Calu3 (cell line): ENCODE data around the gene GLYR1. TPM values are rescaled to one million over a fixed set of nuclear protein-coding genes. Genes with fewer than 3 reads are reported as not detected.

Experiments
- BruUV-seq: library from RNA; stranded (reverse); fragments of 400-500 nt; replicated peaks from 2 replicates; lab custom pipeline; 2021; lab: Mats Ljungman, UMichigan
- CTCF ChIA-PET: fragments of 300-600 bp; sonication (Branson Sonifier 250); formaldehyde crosslinking; loops from one replicate; lab custom pipeline; 2022; ENCODE audit warnings: antibody characterized with exemption; lab: Charles Lee
- DNase-seq: peaks from one replicate; pipeline ENCODE4 v3.0.0; 2022
- H3K27ac Mint-ChIP-seq: one replicate; pipeline ENCODE4 v1.8.0; 2022; ENCODE audit warnings: mixed read lengths; ENCODE audit not compliant: unreplicated experiment
- H3K27me3 Mint-ChIP-seq: one replicate; pipeline ENCODE4 v1.8.0; 2022; ENCODE audit warnings: mixed read lengths; ENCODE audit not compliant: unreplicated experiment
- H3K36me3 Mint-ChIP-seq: one replicate; pipeline ENCODE4 v1.8.0; 2022; ENCODE audit warnings: mild to moderate bottlenecking, moderate library complexity, mixed read lengths; ENCODE audit not compliant: insufficient read depth, unreplicated experiment
- H3K4me1 Mint-ChIP-seq: one replicate; pipeline ENCODE4 v1.8.0; 2022; ENCODE audit warnings: mild to moderate bottlenecking, low read depth, mixed read lengths; ENCODE audit not compliant: unreplicated experiment
- H3K4me3 Mint-ChIP-seq: one replicate; pipeline ENCODE4 v1.8.0; 2022; ENCODE audit warnings: mild to moderate bottlenecking, low read depth, moderate library complexity, mixed read lengths; ENCODE audit not compliant: unreplicated experiment
- H3K9me3 Mint-ChIP-seq: one replicate; pipeline ENCODE4 v1.8.0; 2022; ENCODE audit warnings: low read depth, mixed read lengths; ENCODE audit not compliant: unreplicated experiment
- intact Hi-C: fragments of 100-400 bp; cut with micrococcal nuclease; formaldehyde crosslinking; loops from one replicate; pipeline ENCODE4 v1.10.0; 2022; ENCODE audit not compliant: unreplicated experiment
- total RNA-seq: library from RNA; stranded (reverse); gene quantifications from 2 replicates; pipeline ENCODE4 v1.2.3, GENCODE V29; 2022
- TF ChIP-seq, protein P1 (sequence below): fragments of 200-600 bp; IDR thresholded peaks from one replicate; pipeline ENCODE4 v1.8.0; 2022; ENCODE audit warnings: antibody characterized with exemption; ENCODE audit not compliant: unreplicated experiment

Gene GLYR1
- total RNA-seq, 1 experiment from 2014 or later: 158 TPM

- TF ChIP-seq, protein P1, sequence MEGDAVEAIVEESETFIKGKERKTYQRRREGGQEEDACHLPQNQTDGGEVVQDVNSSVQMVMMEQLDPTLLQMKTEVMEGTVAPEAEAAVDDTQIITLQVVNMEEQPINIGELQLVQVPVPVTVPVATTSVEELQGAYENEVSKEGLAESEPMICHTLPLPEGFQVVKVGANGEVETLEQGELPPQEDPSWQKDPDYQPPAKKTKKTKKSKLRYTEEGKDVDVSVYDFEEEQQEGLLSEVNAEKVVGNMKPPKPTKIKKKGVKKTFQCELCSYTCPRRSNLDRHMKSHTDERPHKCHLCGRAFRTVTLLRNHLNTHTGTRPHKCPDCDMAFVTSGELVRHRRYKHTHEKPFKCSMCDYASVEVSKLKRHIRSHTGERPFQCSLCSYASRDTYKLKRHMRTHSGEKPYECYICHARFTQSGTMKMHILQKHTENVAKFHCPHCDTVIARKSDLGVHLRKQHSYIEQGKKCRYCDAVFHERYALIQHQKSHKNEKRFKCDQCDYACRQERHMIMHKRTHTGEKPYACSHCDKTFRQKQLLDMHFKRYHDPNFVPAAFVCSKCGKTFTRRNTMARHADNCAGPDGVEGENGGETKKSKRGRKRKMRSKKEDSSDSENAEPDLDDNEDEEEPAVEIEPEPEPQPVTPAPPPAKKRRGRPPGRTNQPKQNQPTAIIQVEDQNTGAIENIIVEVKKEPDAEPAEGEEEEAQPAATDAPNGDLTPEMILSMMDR: no peak
- peaks cover 54% of the 10 kb centered on the region for H3K36me3 Mint-ChIP-seq
- CTCF ChIA-PET: no interaction called here
- intact Hi-C loops: no loop called here
- no TSS peak for BruUV-seq
- DNase-seq: no peak
- no peak overlapping the region for H3K27ac Mint-ChIP-seq
- H3K9me3 Mint-ChIP-seq: no peaks in the 10 kb centered on the region
- no peaks in the 10 kb centered on the region for H3K4me1 Mint-ChIP-seq
- H3K4me3 Mint-ChIP-seq: no peak overlapping the region
- H3K27me3 Mint-ChIP-seq: no peaks in the 10 kb centered on the region
Measured at GRCh38 chr16:4836727-4837126, 10.4 kb downstream of the GLYR1 start.

DNA sequence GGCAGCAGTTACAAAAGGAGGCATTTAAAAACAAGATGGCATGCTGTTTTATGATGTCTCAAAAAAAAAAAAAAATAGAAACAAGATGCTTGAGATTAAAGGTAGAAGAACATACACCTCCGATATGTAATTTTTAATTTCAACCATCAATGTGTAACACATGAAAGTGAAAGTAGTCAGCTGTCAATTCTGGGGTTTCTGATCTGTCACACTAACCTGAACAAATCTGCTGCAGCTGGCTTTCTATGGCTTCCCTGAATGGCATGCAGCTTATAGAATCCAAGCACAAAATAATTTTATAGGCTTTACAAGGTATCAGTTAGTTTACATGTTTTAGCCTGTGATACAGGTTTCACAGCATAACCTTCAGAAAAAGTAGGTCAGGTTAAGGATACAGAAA lies 13.5 kb downstream of the GLYR1 start:
- intact Hi-C loops: no loop called here
- DNase-seq: no peak
- BruUV-seq: no TSS peak
- Mint-ChIP-seq H3K9me3 (no peaks in the 10 kb centered on the region), H3K27ac (no peak overlapping the region), H3K4me1 (no peaks in the 10 kb centered on the region), H3K27me3 (no peaks in the 10 kb centered on the region), H3K36me3 (peaks cover 48% of the 10 kb centered on the region), H3K4me3 (no peak overlapping the region)
- TF ChIP-seq, protein P1: no peak
- CTCF ChIA-PET: no interaction called here

DNA sequence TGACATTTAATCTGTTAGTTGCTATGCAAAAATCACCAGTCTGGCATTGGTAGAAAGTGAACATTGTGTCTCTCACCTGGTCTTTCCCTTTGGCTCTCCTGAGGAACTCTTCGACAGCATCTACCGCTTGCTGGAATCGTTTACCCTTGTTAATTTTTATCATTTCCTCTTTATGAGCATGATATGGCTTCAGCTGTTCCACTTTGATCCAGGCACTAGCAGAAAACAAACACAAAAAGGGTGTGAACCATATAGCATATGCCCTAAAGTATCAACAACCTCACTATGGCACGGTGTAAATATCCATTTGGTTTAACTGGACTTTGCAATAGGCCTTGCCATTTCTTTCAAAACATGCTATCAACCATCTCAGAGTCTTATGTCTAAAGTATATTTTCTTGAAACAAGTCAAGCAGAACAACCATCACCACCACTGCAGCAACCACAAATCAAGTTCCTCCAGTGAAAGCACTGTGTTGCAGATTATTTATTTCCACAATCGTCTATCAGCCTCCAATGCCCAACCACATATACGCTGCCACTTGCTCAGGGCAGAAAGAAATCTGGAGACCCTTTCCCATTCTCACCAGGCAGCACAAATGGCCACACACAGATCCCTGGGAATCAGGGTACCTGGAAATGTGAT lies 14.3 kb downstream of the GLYR1 start:
- no peaks in the 10 kb centered on the region for H3K4me1 Mint-ChIP-seq
- H3K27ac Mint-ChIP-seq: no peak overlapping the region
- no peaks in the 10 kb centered on the region for H3K27me3 Mint-ChIP-seq
- BruUV-seq: no TSS peak
- CTCF ChIA-PET: interaction anchor here (0.6 kb wide), 1 partner anchor 26 kb away, joined by 8 read pairs; no protein-coding TSS in a partner anchor
- H3K36me3 Mint-ChIP-seq: peaks cover 45% of the 10 kb centered on the region
- intact Hi-C loops: no loop called here
- DNase-seq: no peak
- TF ChIP-seq, protein P1: no peak
- no peak overlapping the region for H3K4me3 Mint-ChIP-seq
- H3K9me3 Mint-ChIP-seq: no peaks in the 10 kb centered on the region

GRCh38 chr16:4831616-4832015 lies 15.5 kb downstream of the GLYR1 start:
- Mint-ChIP-seq H3K27me3 (no peaks in the 10 kb centered on the region), H3K4me1 (no peaks in the 10 kb centered on the region), H3K9me3 (no peaks in the 10 kb centered on the region), H3K27ac (no peak overlapping the region), H3K36me3 (peaks cover 45% of the 10 kb centered on the region), H3K4me3 (no peak overlapping the region)
- DNase-seq: no peak
- BruUV-seq: no TSS peak
- CTCF ChIA-PET: no interaction called here
- TF ChIP-seq, protein P1: no peak
- intact Hi-C loops: no loop called here
